OCI-LY1 (cell line): ENCODE data around the gene ACO2.
"Not testable (repeated sequence)": the region's sequence is repeated elsewhere in the genome, so short reads cannot be mapped to it uniquely, and the experiment has no call there.

Source experiments
- H2AFZ ChIP-seq: fragments of 200-600 bp; sonication (generic), shearing (Covaris generic); 2 replicates; pipeline ENCODE4 v1.6.0; 2014; ENCODE audit warnings: antibody characterized with exemption, mild to moderate bottlenecking, low read length
- H3F3A ChIP-seq: fragments of 200-600 bp; sonication (generic), shearing (Covaris generic); 2 replicates; pipeline ENCODE4 v1.6.0; 2014; ENCODE audit warnings: mild to moderate bottlenecking, antibody characterized with exemption, low read length, moderate library complexity; ENCODE audit not compliant: insufficient read depth
- H3K27ac ChIP-seq: fragments of 200-600 bp; sonication (generic); 2 replicates; pipeline ENCODE4 v1.5.1; 2014; ENCODE audit warnings: low read length, mixed run types, mild to moderate bottlenecking, low read depth; ENCODE audit not compliant: poor library complexity, severe bottlenecking
- H3K27me3 ChIP-seq: fragments of 200-600 bp; sonication (generic); 2 replicates; pipeline ENCODE4 v1.6.0; 2014; ENCODE audit warnings: antibody characterized with exemption, mild to moderate bottlenecking, low read length, moderate library complexity; ENCODE audit not compliant: insufficient read depth
- H3K36me3 ChIP-seq: fragments of 200-600 bp; sonication (generic); 2 replicates; pipeline ENCODE4 v1.6.1; 2014; ENCODE audit warnings: mild to moderate bottlenecking, antibody characterized with exemption, low read length, moderate library complexity, mixed read lengths; ENCODE audit not compliant: insufficient read depth
- H3K4me1 ChIP-seq: fragments of 200-600 bp; sonication (generic); 2 replicates; pipeline ENCODE4 v1.5.1; 2014; ENCODE audit warnings: mild to moderate bottlenecking, low read length, moderate library complexity; ENCODE audit not compliant: insufficient read depth, severe bottlenecking
- H3K4me2 ChIP-seq: fragments of 200-600 bp; sonication (generic), shearing (Covaris generic); 2 replicates; pipeline ENCODE4 v1.6.1; 2014; ENCODE audit warnings: low read length
- H3K4me3 ChIP-seq: fragments of 200-600 bp; sonication (generic); 2 replicates; pipeline ENCODE4 v1.5.1; 2014; ENCODE audit warnings: low read length, low read depth, mild to moderate bottlenecking, mixed read lengths; ENCODE audit not compliant: poor library complexity, severe bottlenecking
- H3K79me2 ChIP-seq: fragments of 200-600 bp; shearing (Covaris generic); 2 replicates; pipeline ENCODE4 v1.6.1; 2016; ENCODE audit warnings: mixed run types, low read length, mixed read lengths; ENCODE audit not compliant: insufficient read depth
- H3K9ac ChIP-seq: fragments of 200-600 bp; sonication (generic), shearing (Covaris generic); 2 replicates; pipeline ENCODE4 v1.6.1; 2014; ENCODE audit warnings: mild to moderate bottlenecking, low read length, mixed read lengths
- H3K9me2 ChIP-seq: fragments of 200-600 bp; sonication (generic), shearing (Covaris generic); 2 replicates; pipeline ENCODE4 v1.6.1; 2014; ENCODE audit warnings: low read depth, mild to moderate bottlenecking, low read length, mixed read lengths
- H3K9me3 ChIP-seq: fragments of 200-600 bp; shearing (Covaris generic); 2 replicates; pipeline ENCODE4 v1.6.1; 2014; ENCODE audit warnings: low read length, mixed read lengths
- H4K20me1 ChIP-seq: fragments of 200-600 bp; sonication (generic), shearing (Covaris generic); 2 replicates; pipeline ENCODE4 v1.6.0; 2016; ENCODE audit warnings: mild to moderate bottlenecking, low read length; ENCODE audit not compliant: insufficient read depth
- CTCF ChIP-seq: fragments of 200-600 bp; sonication (generic), shearing (Covaris generic); IDR thresholded peaks from 2 replicates; pipeline ENCODE4 v1.5.1; 2017; ENCODE audit warnings: mild to moderate bottlenecking, antibody characterized with exemption, low read length, moderate library complexity, mixed read lengths
- EZH2 ChIP-seq: fragments of 200-600 bp; sonication (generic), shearing (Covaris generic); IDR thresholded peaks from 2 replicates; pipeline ENCODE4 v1.8.0; 2017; ENCODE audit warnings: borderline replicate concordance, mixed run types, mild to moderate bottlenecking, antibody characterized with exemption, low read length, moderate library complexity, mixed read lengths

The ACO2 gene

GRCh38 chr22:41448189-41448808 lies 20.6 kb upstream of the ACO2 start:
- H3K36me3 ChIP-seq: peaks cover 6% of the 10 kb centered on the region; the same call in 1 of the 2 replicates
- H3K27ac ChIP-seq: peak overlapping the region; percentile 98
- H3K9me3 ChIP-seq: no peaks in the 10 kb centered on the region
- no peaks in the 10 kb centered on the region for H3K27me3 ChIP-seq
- TF ChIP-seq EZH2 (no peak), CTCF (no peak)
- peak overlapping the region; percentile 95 for H3K9ac ChIP-seq
- no peaks in the 10 kb centered on the region for H3F3A ChIP-seq
- peak overlapping the region; percentile 87 for H3K4me3 ChIP-seq
- H3K9me2 ChIP-seq: no peaks in the 10 kb centered on the region
- H3K4me1 ChIP-seq: peaks cover 21% of the 10 kb centered on the region
- peaks cover 22% of the 10 kb centered on the region for H3K79me2 ChIP-seq
- H3K4me2 ChIP-seq: peak overlapping the region; percentile 92
- H4K20me1 ChIP-seq: no peaks in the 10 kb centered on the region
- H2AFZ ChIP-seq: no peak overlapping the region

GRCh38 chr22:41458161-41458728 lies 10.7 kb upstream of the ACO2 start:
- no peaks in the 10 kb centered on the region for H3K4me1 ChIP-seq
- H3F3A ChIP-seq: no peaks in the 10 kb centered on the region
- H2AFZ ChIP-seq: no peak overlapping the region
- no peak overlapping the region for H3K4me3 ChIP-seq
- H3K27me3 ChIP-seq: no peaks in the 10 kb centered on the region
- H3K79me2 ChIP-seq: no peaks in the 10 kb centered on the region
- no peak overlapping the region for H3K27ac ChIP-seq
- H3K36me3 ChIP-seq: peaks cover 54% of the 10 kb centered on the region
- TF ChIP-seq CTCF (no peak), EZH2 (no peak)
- H3K9ac ChIP-seq: no peak overlapping the region
- H4K20me1 ChIP-seq: no peaks in the 10 kb centered on the region
- no peaks in the 10 kb centered on the region for H3K9me3 ChIP-seq
- H3K9me2 ChIP-seq: no peaks in the 10 kb centered on the region
- no peak overlapping the region for H3K4me2 ChIP-seq

GRCh38 chr22:41459431-41459830 lies 9.5 kb upstream of the ACO2 start:
- Histone ChIP-seq H2AFZ (no peak overlapping the region), H3K4me3 (no peak overlapping the region), H3K36me3 (peaks cover 66% of the 10 kb centered on the region), H3K9me2 (no peaks in the 10 kb centered on the region), H3F3A (no peaks in the 10 kb centered on the region), H3K27ac (no peak overlapping the region), H3K9me3 (no peaks in the 10 kb centered on the region), H3K9ac (no peak overlapping the region), H3K27me3 (no peaks in the 10 kb centered on the region), H3K4me2 (no peak overlapping the region), H3K79me2 (no peaks in the 10 kb centered on the region), H4K20me1 (no peaks in the 10 kb centered on the region), H3K4me1 (no peaks in the 10 kb centered on the region)
- TF ChIP-seq EZH2 (no peak), CTCF (no peak)

- not testable (repeated sequence) for H3K4me2 ChIP-seq, H2AFZ ChIP-seq, H3K4me3 ChIP-seq, H3F3A ChIP-seq, H3K4me1 ChIP-seq, H3K9me2 ChIP-seq, H3K79me2 ChIP-seq, H3K9me3 ChIP-seq, H3K27me3 ChIP-seq, H4K20me1 ChIP-seq, H3K27ac ChIP-seq, H3K9ac ChIP-seq
- H3K36me3 ChIP-seq: peaks cover 72% of the 10 kb centered on the region
Measured at GRCh38 chr22:41460071-41460470, 8.8 kb upstream of the ACO2 start.
